GM23338 (cell line): ENCODE measurements around the gene SLBP. TPM values are rescaled to one million over a fixed set of nuclear protein-coding genes. Genes with fewer than 3 reads are reported as not detected.

ENCODE experiments used
- ATAC-seq: fragments of 200-7000 bp; cut with Tn5 transposase; 3 replicates; pipeline ENCODE4 v1.9.1; 2020
- DNase-seq: peaks from one replicate; pipeline ENCODE4 v3.0.0-alpha.2; 2015; ENCODE audit warnings: low spot score
- H2AFZ ChIP-seq: fragments of 200-600 bp; sonication (generic); 2 replicates; pipeline ENCODE4 v1.8.0; 2016; ENCODE audit warnings: antibody characterized with exemption, mild to moderate bottlenecking, moderate library complexity
- H3F3A ChIP-seq: fragments of 200-600 bp; sonication (generic); replicated peaks from 2 replicates; pipeline ENCODE4 v1.8.0; 2017; ENCODE audit warnings: antibody characterized with exemption, mixed run types, low read depth
- H3K27ac ChIP-seq: fragments of 200-600 bp; sonication (generic); 2 replicates; pipeline ENCODE4 v1.6.1; 2016; ENCODE audit warnings: low read depth
- H3K27me3 ChIP-seq: fragments of 200-600 bp; sonication (generic); 2 replicates; pipeline ENCODE4 v1.8.0; 2016; ENCODE audit warnings: mild to moderate bottlenecking, mixed run types, moderate library complexity; ENCODE audit not compliant: insufficient read depth
- H3K36me3 ChIP-seq: fragments of 200-600 bp; sonication (generic); 2 replicates; pipeline ENCODE4 v1.8.0; 2016; ENCODE audit warnings: mild to moderate bottlenecking; ENCODE audit not compliant: insufficient read depth
- H3K4me1 ChIP-seq: fragments of 200-600 bp; sonication (generic); 2 replicates; pipeline ENCODE4 v1.8.0; 2016; ENCODE audit warnings: mild to moderate bottlenecking, moderate library complexity; ENCODE audit not compliant: insufficient read depth
- H3K4me2 ChIP-seq: fragments of 200-600 bp; sonication (generic); 2 replicates; pipeline ENCODE4 v1.7.1; 2017; ENCODE audit warnings: mixed run types
- H3K4me3 ChIP-seq: fragments of 200-600 bp; sonication (generic); 2 replicates; pipeline ENCODE4 v1.6.1; 2016; ENCODE audit warnings: mixed run types
- H3K79me2 ChIP-seq: fragments of 200-600 bp; sonication (generic); replicated peaks from 2 replicates; pipeline ENCODE4 v1.8.0; 2017; ENCODE audit warnings: mild to moderate bottlenecking; ENCODE audit not compliant: insufficient read depth
- H3K9me2 ChIP-seq: fragments of 200-600 bp; sonication (generic); 2 replicates; pipeline ENCODE4 v1.8.0; 2017; ENCODE audit not compliant: insufficient read depth
- H4K20me1 ChIP-seq: fragments of 200-600 bp; sonication (generic); replicated peaks from 2 replicates; pipeline ENCODE4 v1.8.0; 2017; ENCODE audit warnings: mild to moderate bottlenecking; ENCODE audit not compliant: insufficient read depth
- H3K27ac Mint-ChIP-seq: 2 replicates; pipeline ENCODE4 v1.8.0; 2020; ENCODE audit warnings: inconsistent platforms, mild to moderate bottlenecking, moderate library complexity, mixed read lengths
- H3K27me3 Mint-ChIP-seq: 3 replicates; pipeline ENCODE4 v1.8.0; 2022; ENCODE audit warnings: low read depth, mild to moderate bottlenecking, moderate library complexity, mixed read lengths, inconsistent platforms; ENCODE audit not compliant: insufficient read depth, poor library complexity
- H3K36me3 Mint-ChIP-seq: 3 replicates; pipeline ENCODE4 v1.8.0; 2021; ENCODE audit warnings: low read depth, mild to moderate bottlenecking, inconsistent platforms, moderate library complexity, mixed read lengths
- H3K4me1 Mint-ChIP-seq: 3 replicates; pipeline ENCODE4 v1.8.0; 2020; ENCODE audit warnings: mild to moderate bottlenecking, inconsistent platforms, mixed read lengths
- H3K4me3 Mint-ChIP-seq: 3 replicates; pipeline ENCODE4 v1.8.0; 2021; ENCODE audit warnings: moderate library complexity, mild to moderate bottlenecking, inconsistent platforms, mixed read lengths
- H3K9me3 Mint-ChIP-seq: 3 replicates; pipeline ENCODE4 v1.8.0; 2020; ENCODE audit warnings: moderate library complexity, mild to moderate bottlenecking, inconsistent platforms, mixed read lengths
- ETS1 ChIP-seq: IDR thresholded peaks from 2 replicates; pipeline ENCODE4 v1.6.1; 2016; ENCODE audit warnings: antibody characterized with exemption
- EZH2 ChIP-seq: fragments of 200-600 bp; sonication (generic); IDR thresholded peaks from one replicate; pipeline ENCODE4 v1.8.0; 2017; ENCODE audit warnings: antibody characterized with exemption, mild to moderate bottlenecking, low read depth; ENCODE audit not compliant: unreplicated experiment
- JUNB ChIP-seq: IDR thresholded peaks from one replicate; pipeline ENCODE4 v1.6.1; 2016; ENCODE audit warnings: antibody characterized with exemption; ENCODE audit not compliant: unreplicated experiment
- REST ChIP-seq: IDR thresholded peaks from one replicate; pipeline ENCODE4 v1.6.1; 2018; ENCODE audit warnings: antibody characterized with exemption; ENCODE audit not compliant: unreplicated experiment
- STAT1 ChIP-seq: IDR thresholded peaks from one replicate; pipeline ENCODE4 v1.6.1; 2016; ENCODE audit warnings: antibody characterized with exemption; ENCODE audit not compliant: unreplicated experiment
- ZNF331 ChIP-seq: fragments of 250-450 bp; sonication (Bioruptor Pico); IDR thresholded peaks from 2 replicates; pipeline ENCODE4 v1.5.0; 2020; ENCODE audit warnings: low read depth, mild to moderate bottlenecking, moderate library complexity
- ZNF462 ChIP-seq: fragments of 250-450 bp; sonication (Bioruptor Pico); IDR thresholded peaks from 2 replicates; pipeline ENCODE4 v1.5.0; 2020; ENCODE audit warnings: mild to moderate bottlenecking, moderate library complexity
- polyA plus RNA-seq: library from polyadenylated mRNA; unstranded; fragments of >200 nt; fragmentation: Nextera tagmentation; extraction: Ambion mirVana; gene quantifications from 2 replicates; pipeline ENCODE4 v1.2.1, GENCODE V29; 2016
- total RNA-seq: library from RNA; depleted of rRNA; stranded (reverse); fragments of >200 nt; shearing (Covaris generic); gene quantifications from 2 replicates; pipeline ENCODE4 v1.2.3, GENCODE V29; 2014

The SLBP gene
- total and polyA plus RNA-seq, 2 experiments from 2014 or later, result 54.4 to 58.6 TPM

- H3K27me3 ChIP-seq, result no peaks in the 10 kb centered on the region
- H3K4me2 ChIP-seq, result no peak overlapping the region
- no peaks in the 10 kb centered on the region for H3K79me2 ChIP-seq
- H3K36me3 Mint-ChIP-seq, result no peaks in the 10 kb centered on the region
- H3F3A ChIP-seq, result no peaks in the 10 kb centered on the region
- H3K27me3 Mint-ChIP-seq, result no peaks in the 10 kb centered on the region
- H3K27ac Mint-ChIP-seq, result no peak overlapping the region
- peaks cover 5% of the 10 kb centered on the region for H3K4me1 Mint-ChIP-seq
- no peak overlapping the region for H3K27ac ChIP-seq
- H4K20me1 ChIP-seq, result no peaks in the 10 kb centered on the region
- no peaks in the 10 kb centered on the region for H3K36me3 ChIP-seq
- H3K9me3 Mint-ChIP-seq, result no peaks in the 10 kb centered on the region
- no peaks in the 10 kb centered on the region for H3K9me2 ChIP-seq
- no peaks in the 10 kb centered on the region for H3K4me1 ChIP-seq
- H3K4me3 ChIP-seq, result no peak overlapping the region
- no peak overlapping the region for H3K4me3 Mint-ChIP-seq
- H2AFZ ChIP-seq, result no peak overlapping the region
- TF ChIP-seq ETS1, result no peak
- no peak for TF ChIP-seq STAT1
- TF ChIP-seq ZNF331, result no peak
- TF ChIP-seq EZH2, result no peak
- TF ChIP-seq ZNF462, result no peak
- TF ChIP-seq JUNB, result no peak
- TF ChIP-seq REST, result no peak
- ATAC-seq, result no peak
- DNase-seq, result no peak
These were observed 43.2 kb upstream of the SLBP start for GRCh38 chr4:1755297-1755696.
